ENCODE results near the gene PRSS50.
"Not testable (repeated sequence)": the region's sequence is repeated elsewhere in the genome, so short reads cannot be mapped to it uniquely, and the experiment has no call there.

The PRSS50 gene

GRCh38 chr3:46708401-46709156 is 9.1 kb downstream of the PRSS50 start:
- DNase-seq, result no peak

GRCh38 chr3:46707601-46708011 is 10.1 kb downstream of the PRSS50 start:
- no peak for DNase-seq

GRCh38 chr3:46706771-46707582 is 10.7 kb downstream of the PRSS50 start:
- DNase-seq, result no peak

GRCh38 chr3:46705751-46706552 is 11.7 kb downstream of the PRSS50 start:
- DNase-seq, result no peak

- peak; percentile 80 for DNase-seq
Observed at GRCh38 chr3:46705022-46705530, 12.6 kb downstream of the PRSS50 start.

- not testable (repeated sequence) for DNase-seq
Observed at GRCh38 chr3:46704346-46704745, 13.3 kb downstream of the PRSS50 start.

- no peak for DNase-seq
Observed at GRCh38 chr3:46703013-46703520, 14.6 kb downstream of the PRSS50 start.

GRCh38 chr3:46702246-46703012 is 15.2 kb downstream of the PRSS50 start:
- DNase-seq, result no peak

- DNase-seq, result no peak
Observed at GRCh38 chr3:46701181-46701939, 16.3 kb downstream of the PRSS50 start, which contains the start of gene TMIE. TMIE (plus strand) TSS chr3:46701392; CDS start chr3:46701488, 96 bp downstream.

GRCh38 chr3:46700772-46701171 is 16.9 kb downstream of the PRSS50 start:
- no peak for DNase-seq

GRCh38 chr3:46699676-46700523 is 17.8 kb downstream of the PRSS50 start:
- no peak for DNase-seq

GRCh38 chr3:46695962-46696894 is 21.4 kb downstream of the PRSS50 start:
- no peak for DNase-seq

- peak; percentile 64 for DNase-seq
Observed at GRCh38 chr3:46695177-46695961, 22.3 kb downstream of the PRSS50 start.

GRCh38 chr3:46694520-46694919 is 23.1 kb downstream of the PRSS50 start:
- DNase-seq, result no peak

GRCh38 chr3:46693892-46694226 is 23.8 kb downstream of the PRSS50 start:
- peak; percentile 32 for DNase-seq

- peak; percentile 42 for DNase-seq
Observed at GRCh38 chr3:46693038-46693891, 24.4 kb downstream of the PRSS50 start, which contains the start of gene ALS2CL. ALS2CL (minus strand) TSS chr3:46693679; CDS start chr3:46689440, 4,239 bp downstream.

GRCh38 chr3:46692566-46692990 is 25.1 kb downstream of the PRSS50 start:
- no peak for DNase-seq
